Neural cell (in vitro differentiated cells): ENCODE results near the gene ACE. TPM values are rescaled to one million over a fixed set of nuclear protein-coding genes. Genes with fewer than 3 reads are reported as not detected.

Experiments
- H2AFZ ChIP-seq: fragments of 200-600, 300-800 bp; sonication (generic), shearing (Covaris generic); 2 replicates; pipeline ENCODE4 v1.6.0; 2014; ENCODE audit warnings: low read depth, mild to moderate bottlenecking, antibody characterized with exemption, low read length, moderate library complexity
- H3F3A ChIP-seq: fragments of 200-600 bp; shearing (Covaris generic); 2 replicates; pipeline ENCODE4 v1.6.1; 2016; ENCODE audit warnings: mild to moderate bottlenecking, moderate library complexity, mixed read lengths, antibody characterized with exemption, low read length; ENCODE audit not compliant: insufficient read depth, poor library complexity, severe bottlenecking
- H3K27ac ChIP-seq: fragments of 200-600, 300-800 bp; sonication (generic), shearing (Covaris generic); 2 replicates; pipeline ENCODE4 v1.5.1; 2014; ENCODE audit warnings: mild to moderate bottlenecking, low read length, moderate library complexity
- H3K27me3 ChIP-seq: fragments of 300-800, 200-600 bp; sonication (generic), shearing (Covaris generic); 2 replicates; pipeline ENCODE4 v1.6.0; 2014; ENCODE audit warnings: mild to moderate bottlenecking, low read depth, low read length, moderate library complexity; ENCODE audit not compliant: insufficient read depth
- H3K36me3 ChIP-seq: fragments of 300-800, 200-600 bp; sonication (generic), shearing (Covaris generic); 2 replicates; pipeline ENCODE4 v1.5.1; 2014; ENCODE audit warnings: mild to moderate bottlenecking, antibody characterized with exemption, low read length, moderate library complexity; ENCODE audit not compliant: insufficient read depth
- H3K4me2 ChIP-seq: fragments of 300-800, 200-600 bp; sonication (generic), shearing (Covaris generic); 2 replicates; pipeline ENCODE4 v1.6.0; 2014; ENCODE audit warnings: mild to moderate bottlenecking, low read length
- H3K4me3 ChIP-seq: fragments of 300-800, 200-600 bp; sonication (generic), shearing (Covaris generic); 2 replicates; pipeline ENCODE4 v1.5.1; 2014; ENCODE audit warnings: mild to moderate bottlenecking, low read length, moderate library complexity
- H3K79me2 ChIP-seq: fragments of 200-600 bp; shearing (Covaris generic); replicated peaks from 2 replicates; pipeline ENCODE4 v1.6.0; 2014; ENCODE audit warnings: mild to moderate bottlenecking, low read length, moderate library complexity; ENCODE audit not compliant: insufficient read depth
- H3K9ac ChIP-seq: fragments of 300-800, 200-600 bp; sonication (generic), shearing (Covaris generic); 2 replicates; pipeline ENCODE4 v1.6.1; 2016; ENCODE audit warnings: mild to moderate bottlenecking, low read length, mixed read lengths
- H3K9me2 ChIP-seq: fragments of 200-600 bp; shearing (Covaris generic); 2 replicates; pipeline ENCODE4 v1.6.1; 2016; ENCODE audit warnings: mild to moderate bottlenecking, low read length, mixed read lengths; ENCODE audit not compliant: insufficient read depth
- H3K9me3 ChIP-seq: fragments of 200-600, 300-800 bp; sonication (generic), shearing (Covaris generic); 2 replicates; pipeline ENCODE4 v1.6.1; 2016; ENCODE audit warnings: mild to moderate bottlenecking, mixed run types, low read length, moderate library complexity, mixed read lengths
- H4K20me1 ChIP-seq: fragments of 200-600 bp; shearing (Covaris generic); 2 replicates; pipeline ENCODE4 v1.6.1; 2016; ENCODE audit warnings: mild to moderate bottlenecking, mixed run types; ENCODE audit not compliant: insufficient read depth
- CTCF ChIP-seq: fragments of 450-650 bp; IDR thresholded peaks from 2 replicates; pipeline ENCODE4 v1.5.1; 2014; ENCODE audit warnings: antibody characterized with exemption, mild to moderate bottlenecking, moderate library complexity; ENCODE audit not compliant: poor library complexity, severe bottlenecking
- EP300 ChIP-seq: fragments of 450-650 bp; conservative IDR thresholded peaks from 2 replicates; pipeline ENCODE4 v1.6.1; 2014; ENCODE audit warnings: antibody characterized with exemption, mild to moderate bottlenecking, moderate library complexity; ENCODE audit not compliant: poor library complexity, severe bottlenecking
- EZH2 ChIP-seq: fragments of 200-600, 300-800 bp; shearing (Covaris generic), sonication (generic); IDR thresholded peaks from 2 replicates; pipeline ENCODE4 v1.6.1; 2014; ENCODE audit warnings: antibody characterized with exemption, low read length, borderline replicate concordance, mild to moderate bottlenecking; ENCODE audit not compliant: insufficient read depth, poor library complexity, severe bottlenecking
- MXI1 ChIP-seq: fragments of 450-650 bp; conservative IDR thresholded peaks from 2 replicates; pipeline ENCODE4 v1.6.1; 2014; ENCODE audit warnings: antibody characterized with exemption, mild to moderate bottlenecking; ENCODE audit not compliant: poor library complexity, severe bottlenecking
- POLR2AphosphoS5 ChIP-seq: IDR thresholded peaks from 2 replicates; pipeline ENCODE4 v1.6.1; 2012
- RAD21 ChIP-seq: fragments of 450-650 bp; conservative IDR thresholded peaks from 2 replicates; pipeline ENCODE4 v1.6.1; 2014; ENCODE audit warnings: antibody characterized with exemption, mild to moderate bottlenecking, moderate library complexity
- REST ChIP-seq: IDR thresholded peaks from 2 replicates; pipeline ENCODE4 v1.6.1; 2012; ENCODE audit warnings: borderline replicate concordance
- SMC3 ChIP-seq: fragments of 450-650 bp; conservative IDR thresholded peaks from 2 replicates; pipeline ENCODE4 v1.6.1; 2014; ENCODE audit warnings: antibody characterized with exemption, mild to moderate bottlenecking, moderate library complexity; ENCODE audit not compliant: poor library complexity
- TAF1 ChIP-seq: IDR thresholded peaks from 2 replicates; pipeline ENCODE4 v1.6.1; 2012; ENCODE audit warnings: low read depth
- polyA plus RNA-seq: library from polyadenylated mRNA; depleted of rRNA; stranded (reverse); fragments of >200 nt; gene quantifications from 2 replicates; pipeline ENCODE4 v1.2.3, GENCODE V29; 2014

Gene ACE
- polyA plus RNA-seq, 1 donor from 2014 or later, result 1.5 TPM

- H3K9me3 ChIP-seq, result no peaks in the 10 kb centered on the region
- H3K4me3 ChIP-seq, result no peak overlapping the region
- H3K36me3 ChIP-seq, result no peaks in the 10 kb centered on the region
- H3F3A ChIP-seq, result no peaks in the 10 kb centered on the region
- H3K4me2 ChIP-seq, result no peak overlapping the region
- TF ChIP-seq POLR2AphosphoS5 (no peak), SMC3 (no peak), EP300 (no peak), CTCF (no peak), TAF1 (no peak), RAD21 (no peak), MXI1 (no peak), EZH2 (no peak), REST (no peak)
- H2AFZ ChIP-seq, result no peak overlapping the region
- H3K27me3 ChIP-seq, result no peaks in the 10 kb centered on the region
- H3K9me2 ChIP-seq, result no peaks in the 10 kb centered on the region
- no peaks in the 10 kb centered on the region for H3K79me2 ChIP-seq
- H4K20me1 ChIP-seq, result no peaks in the 10 kb centered on the region
- H3K9ac ChIP-seq, result no peak overlapping the region
- no peak overlapping the region for H3K27ac ChIP-seq
Observed at GRCh38 chr17:63430223-63430622, 46.6 kb upstream of the ACE start.

GRCh38 chr17:63431618-63431938, 45.3 kb upstream of the ACE start:
- Histone ChIP-seq H3K27ac (no peak overlapping the region), H3K36me3 (no peaks in the 10 kb centered on the region), H3K9ac (no peak overlapping the region), H3K79me2 (no peaks in the 10 kb centered on the region), H2AFZ (no peak overlapping the region), H4K20me1 (no peaks in the 10 kb centered on the region), H3K4me2 (no peak overlapping the region), H3K27me3 (no peaks in the 10 kb centered on the region), H3K4me3 (no peak overlapping the region), H3K9me3 (no peaks in the 10 kb centered on the region), H3K9me2 (no peaks in the 10 kb centered on the region), H3F3A (no peaks in the 10 kb centered on the region)
- no peak for TF ChIP-seq TAF1
- no peak for TF ChIP-seq CTCF
- no peak for TF ChIP-seq EP300
- TF ChIP-seq REST, result no peak
- no peak for TF ChIP-seq MXI1
- no peak for TF ChIP-seq RAD21
- TF ChIP-seq SMC3, result no peak
- no peak for TF ChIP-seq EZH2
- TF ChIP-seq POLR2AphosphoS5, result no peak
